HPDE6-E6E7 (cell line): ENCODE measurements around the gene KCNMB1.

Experiments
- DNase-seq: peaks from one replicate; pipeline ENCODE4 v3.0.0; 2011; ENCODE audit warnings: missing footprints; ENCODE audit errors: extremely low spot score

Gene KCNMB1

GRCh38 chr5:170414786-170415185, 25.6 kb upstream of the KCNMB1 start:
- no peak for DNase-seq

- no peak for DNase-seq
These were observed 24.7 kb upstream of the KCNMB1 start for GRCh38 chr5:170413897-170414296.

- DNase-seq: no peak
These were observed 21.9 kb upstream of the KCNMB1 start for GRCh38 chr5:170411100-170411499.

DNA sequence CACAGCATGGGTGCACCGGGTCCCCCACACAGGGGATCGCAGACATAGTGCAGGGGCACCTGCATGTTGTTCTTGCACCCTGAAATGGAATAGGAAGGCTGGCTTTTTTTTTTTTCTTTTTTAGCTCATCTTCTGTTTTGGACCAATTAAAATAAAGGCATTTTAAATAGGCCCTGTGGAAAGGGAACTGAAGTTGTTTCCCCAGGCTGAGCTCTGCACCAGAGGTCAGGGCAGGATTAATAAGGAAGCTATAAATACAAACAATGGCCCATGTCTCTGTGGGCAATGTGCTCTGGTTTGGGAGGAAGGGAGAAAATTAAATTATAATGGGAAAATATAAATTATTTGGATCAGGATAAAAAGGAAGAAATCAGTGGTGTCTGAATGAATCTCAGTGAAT, 21.2 kb upstream of the KCNMB1 start:
- DNase-seq: no peak

- DNase-seq: no peak
These were observed 19.9 kb upstream of the KCNMB1 start for GRCh38 chr5:170408877-170409660.

DNA sequence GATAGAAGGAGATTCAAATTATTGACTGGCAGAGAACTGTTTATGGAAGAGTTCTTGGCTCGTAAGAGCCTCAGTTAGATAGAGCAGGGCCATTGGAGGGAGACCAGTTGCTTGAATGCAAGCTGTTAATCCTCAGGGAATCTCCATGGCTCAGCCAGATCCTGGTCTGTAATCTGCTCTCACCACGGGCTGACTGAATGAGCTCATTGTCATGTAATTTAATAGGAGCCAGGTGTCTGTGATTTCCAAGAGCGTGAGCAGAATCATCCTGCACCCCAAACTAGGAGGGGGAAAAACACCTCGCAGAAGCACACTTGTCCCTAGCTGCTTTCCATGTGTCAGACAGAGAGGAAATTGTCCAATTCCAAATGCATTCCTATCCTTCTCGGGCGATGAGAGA, 19.1 kb upstream of the KCNMB1 start:
- DNase-seq: no peak

GRCh38 chr5:170407062-170407461, 17.9 kb upstream of the KCNMB1 start:
- no peak for DNase-seq

GRCh38 chr5:170405817-170406216, 16.6 kb upstream of the KCNMB1 start:
- DNase-seq: no peak

DNA sequence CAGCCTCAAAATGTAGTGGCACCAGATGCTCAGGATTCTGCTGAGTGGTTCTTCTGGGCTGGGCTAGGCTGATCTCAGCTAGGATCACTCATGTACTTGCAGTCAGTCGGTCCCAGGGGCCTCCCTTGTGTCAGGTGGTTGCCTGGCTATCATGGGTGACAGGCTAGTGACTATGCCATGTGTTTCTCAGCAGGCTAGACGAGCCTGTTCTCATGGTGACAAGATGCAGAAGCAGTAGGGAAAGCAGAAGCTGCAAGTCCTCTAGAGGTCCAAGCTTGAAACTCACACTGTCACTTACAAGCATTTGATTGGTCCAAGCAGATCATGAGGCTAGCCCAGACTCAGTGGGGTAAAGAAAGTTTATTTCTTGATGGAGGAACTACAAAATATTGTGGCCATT, 15.2 kb upstream of the KCNMB1 start:
- DNase-seq: no peak

GRCh38 chr5:170403675-170404074, 14.5 kb upstream of the KCNMB1 start:
- DNase-seq: no peak

DNA sequence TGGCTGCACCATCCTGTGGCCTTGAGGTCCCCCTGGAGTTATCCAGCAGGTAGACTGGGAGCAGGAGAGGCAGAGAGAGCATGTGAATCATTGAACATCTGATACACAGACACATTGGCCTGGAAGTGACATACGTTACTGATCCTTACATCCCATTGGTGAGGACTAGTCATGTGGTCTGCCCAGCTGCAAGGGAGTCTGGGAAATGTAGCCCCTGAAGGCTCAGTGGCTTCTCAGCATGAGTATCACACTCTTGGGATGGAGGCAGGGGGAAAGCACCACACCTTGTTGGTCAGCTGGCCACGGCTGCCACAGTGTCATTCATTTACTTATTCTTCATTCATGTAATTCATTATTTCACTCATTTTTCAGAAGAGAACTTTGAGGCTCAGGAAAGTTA, 13.3 kb upstream of the KCNMB1 start:
- no peak for DNase-seq

DNA sequence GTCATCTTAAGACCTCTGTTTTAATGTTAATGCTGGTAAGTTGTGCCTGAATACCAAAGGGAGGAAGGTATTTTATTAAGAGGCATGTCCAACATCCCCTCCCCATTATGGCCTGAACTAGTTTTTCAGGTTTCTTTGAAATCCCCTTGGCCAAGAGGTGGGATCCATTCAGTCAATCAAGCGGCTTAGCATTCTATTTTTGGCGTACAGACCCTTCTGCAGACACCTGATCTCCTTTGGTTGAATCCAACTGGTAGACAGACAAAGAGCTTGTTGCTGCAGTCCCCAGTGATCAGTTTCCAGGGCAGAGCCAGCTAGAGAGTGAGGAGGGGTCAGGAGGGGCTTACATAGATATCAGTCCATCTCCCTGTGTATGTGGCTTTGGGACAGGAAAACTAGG, 7.9 kb upstream of the KCNMB1 start:
- DNase-seq: no peak

- no peak for DNase-seq
These were observed 4.8 kb upstream of the KCNMB1 start for GRCh38 chr5:170393958-170394357.

- DNase-seq: no peak
These were observed 4.1 kb upstream of the KCNMB1 start for GRCh38 chr5:170393235-170393634.

- DNase-seq: no peak
These were observed 1.3 kb upstream of the KCNMB1 start for GRCh38 chr5:170390472-170390871.

DNA sequence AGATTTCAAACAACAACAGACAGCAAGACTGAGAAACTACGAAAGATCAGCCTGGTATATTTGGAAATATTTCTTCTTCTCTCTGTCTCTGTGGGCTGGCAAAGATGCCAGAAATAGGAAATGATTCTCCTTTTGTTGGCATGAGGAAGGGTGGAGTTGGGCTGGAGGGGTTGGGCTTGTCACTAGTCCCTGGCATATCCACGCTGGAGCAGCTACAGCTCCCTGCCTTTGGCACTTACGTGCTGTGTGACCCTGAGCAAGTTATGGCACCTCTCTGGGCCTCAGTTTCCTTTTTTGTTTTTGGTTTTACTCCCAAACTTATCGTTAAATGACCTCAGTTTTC, 354 bp upstream of the KCNMB1 start:
- DNase-seq: no peak

- no peak for DNase-seq
These were observed 1.2 kb downstream of the KCNMB1 start for GRCh38 chr5:170387775-170388639.

GRCh38 chr5:170386743-170387395, 2.3 kb downstream of the KCNMB1 start:
- DNase-seq: no peak

GRCh38 chr5:170383227-170383626, 5.9 kb downstream of the KCNMB1 start:
- DNase-seq: no peak

DNA sequence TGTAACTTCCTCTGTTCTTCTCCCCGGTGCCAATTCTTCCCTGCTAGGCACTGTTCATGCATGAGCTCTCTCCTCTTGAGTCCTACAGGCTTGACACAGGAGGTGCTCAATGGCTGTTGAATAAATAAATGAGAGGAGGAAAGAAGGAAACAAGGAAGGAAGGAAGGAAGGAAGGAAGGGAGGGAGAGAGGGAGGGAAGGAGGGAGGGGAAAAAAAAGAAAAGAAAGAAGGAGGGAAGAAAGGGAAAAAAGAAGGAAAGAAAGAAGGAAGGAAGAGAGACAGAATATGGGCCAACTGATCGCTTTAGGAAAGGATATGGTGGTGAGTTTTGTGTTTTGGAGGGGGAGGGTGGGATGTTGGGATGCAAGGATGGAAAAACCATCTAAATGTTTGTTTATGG, 6.4 kb downstream of the KCNMB1 start:
- DNase-seq: no peak

DNA sequence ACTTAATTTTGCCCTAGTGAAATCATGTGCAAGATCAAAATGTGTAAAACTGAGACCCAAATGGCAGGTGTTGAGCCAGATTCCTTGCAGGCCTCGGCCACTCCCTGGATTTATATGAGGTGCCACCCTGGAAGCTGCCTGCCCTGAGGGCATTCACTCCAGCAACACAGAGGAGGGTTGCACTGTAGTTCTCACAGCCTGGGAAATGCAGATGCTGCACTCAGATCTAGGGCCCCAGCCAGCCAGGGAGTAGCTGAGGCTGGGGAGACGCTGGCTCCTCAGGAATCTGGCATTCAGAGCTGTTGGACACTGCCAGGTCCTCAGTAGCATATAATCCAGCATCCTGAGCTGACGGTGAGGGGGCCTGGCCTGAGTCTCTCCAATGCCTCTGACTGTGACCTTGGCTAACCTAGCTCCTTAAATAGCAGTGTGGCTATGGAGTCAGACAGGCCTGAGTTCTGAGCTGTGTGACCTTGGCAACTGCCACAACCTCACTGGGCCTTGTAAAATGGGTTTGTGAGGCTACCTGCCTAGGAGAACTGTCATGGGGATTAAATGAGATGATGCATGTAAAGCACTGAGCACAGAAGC, 8.7 kb downstream of the KCNMB1 start:
- no peak for DNase-seq

- no peak for DNase-seq
These were observed 10.4 kb downstream of the KCNMB1 start for GRCh38 chr5:170378740-170379139.
